ENCODE data around the gene ORC6. TPM values are rescaled to one million over a fixed set of nuclear protein-coding genes. Genes with fewer than 3 reads are reported as not detected.

The ORC6 gene
- total RNA-seq, 1 donor from 2014 or later = 13.2 TPM

DNA sequence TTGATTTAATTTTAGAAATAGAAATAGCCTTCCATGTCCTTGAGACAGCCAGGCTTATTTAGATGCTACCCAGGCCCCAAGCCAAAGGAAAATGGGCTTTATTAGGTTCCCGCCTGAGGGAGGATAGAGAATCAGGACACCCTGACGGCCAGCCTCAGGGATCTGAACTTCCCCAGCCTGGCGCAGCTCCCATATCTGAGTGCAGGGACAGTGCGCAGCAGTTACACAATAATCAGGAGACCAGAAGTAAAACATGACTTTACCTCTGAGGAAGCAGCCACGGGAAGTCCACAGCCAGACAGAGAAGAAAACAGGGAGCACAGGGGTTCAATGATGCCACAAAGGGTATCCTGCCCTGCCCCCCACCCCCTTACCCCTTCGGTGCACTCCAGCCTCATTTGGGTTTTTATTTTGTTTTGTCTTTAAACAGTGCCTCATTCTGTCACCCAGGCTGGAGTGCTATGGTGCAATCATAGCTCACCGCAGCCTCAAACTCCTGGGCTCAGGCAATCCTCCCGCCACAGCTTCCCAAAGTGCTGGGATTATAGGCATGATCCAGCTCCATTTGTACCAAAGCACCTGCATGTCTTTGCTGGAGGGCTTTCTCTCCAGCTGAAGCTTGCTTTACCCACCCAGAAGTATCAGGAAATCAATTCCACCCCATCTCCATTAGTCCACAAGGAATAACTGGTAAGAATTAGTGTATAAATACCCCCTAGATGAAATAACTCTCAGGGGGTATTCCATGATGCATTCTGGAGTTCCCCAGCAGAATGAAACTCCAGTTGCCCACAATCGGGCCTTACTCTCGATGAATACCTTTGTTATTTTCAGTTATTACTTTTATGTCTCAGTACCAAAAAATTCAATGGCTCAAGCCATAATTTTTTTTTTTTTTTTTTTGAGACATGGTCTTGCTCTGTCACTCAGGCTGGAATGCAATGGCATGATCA lies 21.9 kb downstream of the ORC6 start:
- H3K4me1 Mint-ChIP-seq = peaks cover 16% of the 10 kb centered on the region
- TF ChIP-seq, protein P1, sequence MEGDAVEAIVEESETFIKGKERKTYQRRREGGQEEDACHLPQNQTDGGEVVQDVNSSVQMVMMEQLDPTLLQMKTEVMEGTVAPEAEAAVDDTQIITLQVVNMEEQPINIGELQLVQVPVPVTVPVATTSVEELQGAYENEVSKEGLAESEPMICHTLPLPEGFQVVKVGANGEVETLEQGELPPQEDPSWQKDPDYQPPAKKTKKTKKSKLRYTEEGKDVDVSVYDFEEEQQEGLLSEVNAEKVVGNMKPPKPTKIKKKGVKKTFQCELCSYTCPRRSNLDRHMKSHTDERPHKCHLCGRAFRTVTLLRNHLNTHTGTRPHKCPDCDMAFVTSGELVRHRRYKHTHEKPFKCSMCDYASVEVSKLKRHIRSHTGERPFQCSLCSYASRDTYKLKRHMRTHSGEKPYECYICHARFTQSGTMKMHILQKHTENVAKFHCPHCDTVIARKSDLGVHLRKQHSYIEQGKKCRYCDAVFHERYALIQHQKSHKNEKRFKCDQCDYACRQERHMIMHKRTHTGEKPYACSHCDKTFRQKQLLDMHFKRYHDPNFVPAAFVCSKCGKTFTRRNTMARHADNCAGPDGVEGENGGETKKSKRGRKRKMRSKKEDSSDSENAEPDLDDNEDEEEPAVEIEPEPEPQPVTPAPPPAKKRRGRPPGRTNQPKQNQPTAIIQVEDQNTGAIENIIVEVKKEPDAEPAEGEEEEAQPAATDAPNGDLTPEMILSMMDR (IDR thresholded peaks at IDR 0.05) = no peak
- H3K36me3 Mint-ChIP-seq (ENCODE audit: low read depth) = no peaks in the 10 kb centered on the region
- ChIA-PET CTCF (no interaction called here), POLR2A (no interaction called here)
- DNase-seq (no peak), ATAC-seq (ENCODE audit: low read depth) (no peak)
- H3K4me3 Mint-ChIP-seq = no peak overlapping the region
- intact Hi-C loops (cut with micrococcal nuclease) = no loop called here
- H3K27me3 Mint-ChIP-seq = no peaks in the 10 kb centered on the region
- H3K27ac Mint-ChIP-seq = no peak overlapping the region
- H3K9me3 Mint-ChIP-seq = no peaks in the 10 kb centered on the region

DNA sequence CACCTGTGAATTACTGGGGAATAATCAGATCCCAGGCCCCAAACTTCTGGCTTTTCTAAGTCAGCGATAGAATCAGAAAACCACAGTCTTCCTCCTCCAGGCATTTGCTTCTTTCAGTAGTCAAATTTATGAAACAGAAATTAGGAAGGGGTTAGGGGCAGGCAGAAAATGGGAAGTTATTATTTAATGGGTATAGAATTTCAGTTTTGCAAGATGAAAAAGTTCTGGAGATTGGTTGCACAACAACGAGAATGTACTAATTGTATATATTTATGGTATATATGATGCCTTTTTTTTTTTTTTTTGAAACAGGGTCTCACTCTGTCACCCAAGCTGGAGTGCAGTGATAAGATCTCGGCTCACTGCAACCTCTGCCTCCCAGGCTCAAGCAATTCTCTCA lies 23.5 kb downstream of the ORC6 start:
- TF ChIP-seq, protein P1 (IDR thresholded peaks at IDR 0.05) = no peak
- Mint-ChIP-seq H3K4me1 (peaks cover 16% of the 10 kb centered on the region), H3K36me3 (ENCODE audit: low read depth) (no peaks in the 10 kb centered on the region), H3K27me3 (no peaks in the 10 kb centered on the region), H3K9me3 (no peaks in the 10 kb centered on the region), H3K27ac (no peak overlapping the region), H3K4me3 (no peak overlapping the region)
- CTCF ChIA-PET = no interaction called here
- no peak for DNase-seq
- intact Hi-C loops (cut with micrococcal nuclease) = no loop called here
- no peak for ATAC-seq (ENCODE audit: low read depth)
- POLR2A ChIA-PET = no interaction called here

- Mint-ChIP-seq H3K9me3 (no peaks in the 10 kb centered on the region), H3K27ac (no peak overlapping the region), H3K4me1 (peaks cover 16% of the 10 kb centered on the region), H3K36me3 (ENCODE audit: low read depth) (no peaks in the 10 kb centered on the region), H3K4me3 (no peak overlapping the region), H3K27me3 (no peaks in the 10 kb centered on the region)
- CTCF ChIA-PET = no interaction called here
- no peak for ATAC-seq (ENCODE audit: low read depth)
- intact Hi-C loops (cut with micrococcal nuclease) = no loop called here
- POLR2A ChIA-PET = no interaction called here
- TF ChIP-seq, protein P1 (IDR thresholded peaks at IDR 0.05) = no peak
- no peak for DNase-seq
These were observed 24.2 kb downstream of the ORC6 start for GRCh38 chr16:46713634-46714033.

GRCh38 chr16:46714797-46715591 lies 25.5 kb downstream of the ORC6 start:
- CTCF ChIA-PET = no interaction called here
- TF ChIP-seq, protein P1 (IDR thresholded peaks at IDR 0.05) = no peak
- ATAC-seq (ENCODE audit: low read depth) (no peak), DNase-seq (no peak)
- no peaks in the 10 kb centered on the region for H3K27me3 Mint-ChIP-seq
- H3K9me3 Mint-ChIP-seq = no peaks in the 10 kb centered on the region
- H3K27ac Mint-ChIP-seq = no peak overlapping the region
- intact Hi-C loops (cut with micrococcal nuclease) = no loop called here
- no peaks in the 10 kb centered on the region for H3K36me3 Mint-ChIP-seq (ENCODE audit: low read depth)
- H3K4me3 Mint-ChIP-seq = no peak overlapping the region
- peaks cover 16% of the 10 kb centered on the region for H3K4me1 Mint-ChIP-seq
- POLR2A ChIA-PET = no interaction called here

GRCh38 chr16:46715769-46716305 lies 26.4 kb downstream of the ORC6 start:
- Mint-ChIP-seq H3K27me3 (no peaks in the 10 kb centered on the region), H3K9me3 (no peaks in the 10 kb centered on the region), H3K27ac (no peak overlapping the region), H3K4me1 (peaks cover 16% of the 10 kb centered on the region), H3K4me3 (no peak overlapping the region), H3K36me3 (ENCODE audit: low read depth) (no peaks in the 10 kb centered on the region)
- TF ChIP-seq, protein P1 (IDR thresholded peaks at IDR 0.05) = no peak
- ChIA-PET POLR2A (no interaction called here), CTCF (no interaction called here)
- ATAC-seq (ENCODE audit: low read depth) (no peak), DNase-seq (no peak)
- intact Hi-C loops (cut with micrococcal nuclease) = no loop called here
